Right lobe of liver (tissue), 4 donors: Measurements from ENCODE around the gene PRKAR1B.

ENCODE experiments used
- POLR2A ChIP-seq: fragments of 450-650 bp; IDR thresholded peaks from one replicate; pipeline ENCODE4 v1.6.1; 2017; ENCODE audit warnings: antibody characterized with exemption, mild to moderate bottlenecking
- TF ChIP-seq, protein P1 (sequence below), 4 donors: fragments of 200-600 bp in 3 of 4; fragments of 450-650 bp in 1 of 4; IDR thresholded peaks; one replicate each; pipeline versions ENCODE4 v1.5.1 to v1.8.0; 2016 to 2022; ENCODE audit warnings: antibody characterized with exemption in 4 of 4, mild to moderate bottlenecking in 2 of 4
- donor health status: DM: no; HTN: no; CAD: no.
- donor health status: DM: no; HTN: no; CAD: no.
- donor health status: DM: no; HTN: yes; CAD: no.

DNA sequence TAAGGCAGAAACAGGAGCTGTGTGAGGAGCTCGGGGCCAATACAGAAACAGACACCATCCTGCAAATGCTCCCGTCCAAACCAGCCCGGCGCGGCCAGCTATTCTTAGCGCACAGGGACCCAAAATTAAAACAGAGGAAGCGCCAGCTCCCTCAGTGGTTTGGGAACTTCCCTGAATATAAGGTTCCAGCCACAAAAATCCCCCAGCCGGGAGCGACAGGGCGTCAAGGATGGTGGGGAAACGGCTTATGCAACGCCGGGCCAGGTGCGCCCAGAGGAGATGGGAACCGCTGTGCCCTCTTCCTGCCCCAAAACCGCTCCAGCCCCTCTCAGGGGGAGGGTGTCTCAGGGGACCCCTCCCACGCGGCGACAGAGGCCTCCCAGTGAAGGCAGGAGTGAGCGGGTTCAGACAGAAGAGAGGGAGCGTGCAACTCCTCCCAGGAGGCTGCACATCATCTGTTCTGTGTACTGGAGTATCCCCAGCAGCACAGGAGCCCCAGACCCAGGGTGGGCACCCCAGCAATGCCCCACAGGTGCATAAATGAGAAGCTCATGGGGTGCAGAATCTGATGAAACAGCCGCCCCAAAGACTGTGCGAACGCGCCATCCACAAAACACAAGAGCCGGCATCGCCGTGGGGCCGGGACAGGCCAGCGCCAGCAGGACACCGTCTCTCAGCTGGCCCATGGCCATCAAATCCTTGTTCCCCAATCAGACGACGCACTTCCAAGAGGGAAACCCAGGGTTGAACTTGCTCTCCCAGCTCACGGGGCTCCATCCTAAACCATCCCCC, 133.6 kb downstream of the PRKAR1B start:
- TF ChIP-seq, protein P1, sequence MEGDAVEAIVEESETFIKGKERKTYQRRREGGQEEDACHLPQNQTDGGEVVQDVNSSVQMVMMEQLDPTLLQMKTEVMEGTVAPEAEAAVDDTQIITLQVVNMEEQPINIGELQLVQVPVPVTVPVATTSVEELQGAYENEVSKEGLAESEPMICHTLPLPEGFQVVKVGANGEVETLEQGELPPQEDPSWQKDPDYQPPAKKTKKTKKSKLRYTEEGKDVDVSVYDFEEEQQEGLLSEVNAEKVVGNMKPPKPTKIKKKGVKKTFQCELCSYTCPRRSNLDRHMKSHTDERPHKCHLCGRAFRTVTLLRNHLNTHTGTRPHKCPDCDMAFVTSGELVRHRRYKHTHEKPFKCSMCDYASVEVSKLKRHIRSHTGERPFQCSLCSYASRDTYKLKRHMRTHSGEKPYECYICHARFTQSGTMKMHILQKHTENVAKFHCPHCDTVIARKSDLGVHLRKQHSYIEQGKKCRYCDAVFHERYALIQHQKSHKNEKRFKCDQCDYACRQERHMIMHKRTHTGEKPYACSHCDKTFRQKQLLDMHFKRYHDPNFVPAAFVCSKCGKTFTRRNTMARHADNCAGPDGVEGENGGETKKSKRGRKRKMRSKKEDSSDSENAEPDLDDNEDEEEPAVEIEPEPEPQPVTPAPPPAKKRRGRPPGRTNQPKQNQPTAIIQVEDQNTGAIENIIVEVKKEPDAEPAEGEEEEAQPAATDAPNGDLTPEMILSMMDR (IDR thresholded peaks at IDR 0.05), result no peak
- no peak for TF ChIP-seq POLR2A
